Calu3 (cell line): ENCODE results near the gene COPG1. TPM values are rescaled to one million over a fixed set of nuclear protein-coding genes. Genes with fewer than 3 reads are reported as not detected.
A peak's percentile ranks its signal among the peaks of the same experiment; 100 is the strongest.
"Not testable (repeated sequence)": the region's sequence is repeated elsewhere in the genome, so short reads cannot be mapped to it uniquely, and the experiment has no call there.

Experiments
- BruUV-seq: library from RNA; stranded (reverse); fragments of 400-500 nt; replicated peaks from 2 replicates; lab custom pipeline; 2021; lab: Mats Ljungman, UMichigan
- CTCF ChIA-PET: fragments of 300-600 bp; sonication (Branson Sonifier 250); formaldehyde crosslinking; loops from one replicate; lab custom pipeline; 2022; ENCODE audit warnings: antibody characterized with exemption; lab: Charles Lee
- DNase-seq: peaks from one replicate; pipeline ENCODE4 v3.0.0; 2022
- H3K27ac Mint-ChIP-seq: one replicate; pipeline ENCODE4 v1.8.0; 2022; ENCODE audit warnings: mixed read lengths; ENCODE audit not compliant: unreplicated experiment
- H3K27me3 Mint-ChIP-seq: one replicate; pipeline ENCODE4 v1.8.0; 2022; ENCODE audit warnings: mixed read lengths; ENCODE audit not compliant: unreplicated experiment
- H3K36me3 Mint-ChIP-seq: one replicate; pipeline ENCODE4 v1.8.0; 2022; ENCODE audit warnings: mild to moderate bottlenecking, moderate library complexity, mixed read lengths; ENCODE audit not compliant: insufficient read depth, unreplicated experiment
- H3K4me1 Mint-ChIP-seq: one replicate; pipeline ENCODE4 v1.8.0; 2022; ENCODE audit warnings: mild to moderate bottlenecking, low read depth, mixed read lengths; ENCODE audit not compliant: unreplicated experiment
- H3K4me3 Mint-ChIP-seq: one replicate; pipeline ENCODE4 v1.8.0; 2022; ENCODE audit warnings: mild to moderate bottlenecking, low read depth, moderate library complexity, mixed read lengths; ENCODE audit not compliant: unreplicated experiment
- H3K9me3 Mint-ChIP-seq: one replicate; pipeline ENCODE4 v1.8.0; 2022; ENCODE audit warnings: low read depth, mixed read lengths; ENCODE audit not compliant: unreplicated experiment
- intact Hi-C: fragments of 100-400 bp; cut with micrococcal nuclease; formaldehyde crosslinking; loops from one replicate; pipeline ENCODE4 v1.10.0; 2022; ENCODE audit not compliant: unreplicated experiment
- total RNA-seq: library from RNA; stranded (reverse); gene quantifications from 2 replicates; pipeline ENCODE4 v1.2.3, GENCODE V29; 2022
- TF ChIP-seq, protein P1 (sequence below): fragments of 200-600 bp; IDR thresholded peaks from one replicate; pipeline ENCODE4 v1.8.0; 2022; ENCODE audit warnings: antibody characterized with exemption; ENCODE audit not compliant: unreplicated experiment

Gene COPG1
- total RNA-seq, 1 experiment from 2014 or later: 295 TPM

DNA sequence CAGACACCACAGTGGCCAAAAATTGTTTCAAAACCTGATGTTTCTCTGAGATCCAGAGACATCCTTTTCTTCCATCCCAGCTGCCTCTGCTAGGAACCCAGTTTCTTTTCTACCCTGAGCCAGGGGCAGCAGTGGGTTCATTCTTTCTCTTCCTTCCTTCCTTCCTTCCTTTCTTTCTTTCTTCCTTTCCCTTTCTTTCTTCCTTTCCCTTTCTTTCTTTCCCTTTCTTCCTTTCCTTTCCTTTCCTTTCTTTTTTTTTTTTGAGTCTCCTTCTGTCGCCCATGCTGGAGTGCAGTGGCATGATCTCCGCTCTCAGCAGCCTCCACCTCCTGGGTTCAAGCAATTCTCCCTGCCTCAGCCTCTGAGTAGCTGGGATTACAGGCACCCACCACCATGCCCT is 30.7 kb upstream of the COPG1 start:
- Mint-ChIP-seq H3K4me1 (no peaks in the 10 kb centered on the region), H3K27ac (no peak overlapping the region), H3K9me3 (no peaks in the 10 kb centered on the region), H3K36me3 (no peaks in the 10 kb centered on the region), H3K27me3 (peaks cover 16% of the 10 kb centered on the region), H3K4me3 (no peak overlapping the region)
- TF ChIP-seq, protein P1, sequence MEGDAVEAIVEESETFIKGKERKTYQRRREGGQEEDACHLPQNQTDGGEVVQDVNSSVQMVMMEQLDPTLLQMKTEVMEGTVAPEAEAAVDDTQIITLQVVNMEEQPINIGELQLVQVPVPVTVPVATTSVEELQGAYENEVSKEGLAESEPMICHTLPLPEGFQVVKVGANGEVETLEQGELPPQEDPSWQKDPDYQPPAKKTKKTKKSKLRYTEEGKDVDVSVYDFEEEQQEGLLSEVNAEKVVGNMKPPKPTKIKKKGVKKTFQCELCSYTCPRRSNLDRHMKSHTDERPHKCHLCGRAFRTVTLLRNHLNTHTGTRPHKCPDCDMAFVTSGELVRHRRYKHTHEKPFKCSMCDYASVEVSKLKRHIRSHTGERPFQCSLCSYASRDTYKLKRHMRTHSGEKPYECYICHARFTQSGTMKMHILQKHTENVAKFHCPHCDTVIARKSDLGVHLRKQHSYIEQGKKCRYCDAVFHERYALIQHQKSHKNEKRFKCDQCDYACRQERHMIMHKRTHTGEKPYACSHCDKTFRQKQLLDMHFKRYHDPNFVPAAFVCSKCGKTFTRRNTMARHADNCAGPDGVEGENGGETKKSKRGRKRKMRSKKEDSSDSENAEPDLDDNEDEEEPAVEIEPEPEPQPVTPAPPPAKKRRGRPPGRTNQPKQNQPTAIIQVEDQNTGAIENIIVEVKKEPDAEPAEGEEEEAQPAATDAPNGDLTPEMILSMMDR: no peak
- CTCF ChIA-PET: no interaction called here
- DNase-seq: no peak
- no TSS peak for BruUV-seq
- intact Hi-C loops: no loop called here

DNA sequence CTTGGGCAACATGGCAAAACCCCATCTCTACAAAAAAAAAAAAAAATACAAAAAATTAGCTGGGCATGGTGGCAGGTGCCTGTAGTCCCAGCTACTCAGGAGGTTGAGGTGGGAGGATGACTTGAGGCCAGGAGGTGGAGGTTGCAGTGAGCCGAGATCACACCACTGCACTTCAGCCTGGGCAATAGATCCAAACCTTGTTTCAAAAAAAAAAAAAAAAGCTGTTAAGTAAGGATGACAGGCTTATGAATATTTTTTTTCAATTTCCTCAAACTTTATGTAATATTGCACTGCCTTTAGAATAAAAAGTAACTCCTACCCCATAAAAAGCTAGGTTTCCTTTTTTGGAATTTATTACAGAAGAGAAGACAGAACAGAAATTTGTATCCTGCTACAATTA is 25.0 kb upstream of the COPG1 start:
- H3K36me3 Mint-ChIP-seq, DNase-seq, intact Hi-C loops, H3K27me3 Mint-ChIP-seq, BruUV-seq, H3K9me3 Mint-ChIP-seq, H3K4me3 Mint-ChIP-seq: not testable (repeated sequence)
- H3K27ac Mint-ChIP-seq: peak overlapping the region; percentile 54
- peaks cover 26% of the 10 kb centered on the region for H3K4me1 Mint-ChIP-seq
- CTCF ChIA-PET: interaction anchor here (0.6 to 2.3 kb wide), 17 partner anchors 8 to 245 kb away, joined by 3 to 14 read pairs (median 4); no protein-coding TSS in a partner anchor

DNA sequence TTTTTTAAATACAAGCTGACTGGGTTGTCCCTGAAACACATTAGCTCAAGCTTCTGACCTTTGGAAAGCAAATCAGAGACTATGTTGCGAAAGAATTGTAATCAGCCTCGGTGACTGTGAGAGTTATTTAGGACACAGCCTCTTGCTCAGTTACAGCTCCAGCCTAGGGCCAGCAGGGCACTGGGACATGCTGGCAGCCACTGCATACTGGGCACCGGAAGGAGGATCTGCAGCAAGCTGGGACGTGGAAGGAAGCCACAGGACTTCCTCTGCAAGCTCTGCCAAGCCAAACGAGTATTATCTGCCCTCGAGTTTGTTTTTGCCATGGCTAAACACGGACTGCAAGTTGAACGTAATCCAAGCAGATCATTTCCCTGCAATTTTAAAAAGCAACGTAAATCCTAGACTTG is 24.4 kb upstream of the COPG1 start:
- H3K36me3 Mint-ChIP-seq: peaks cover 4% of the 10 kb centered on the region
- H3K27me3 Mint-ChIP-seq: no peaks in the 10 kb centered on the region
- no TSS peak for BruUV-seq
- CTCF ChIA-PET: interaction anchor here (0.5 to 2.3 kb wide), 15 partner anchors 8 to 282 kb away, joined by 3 to 14 read pairs (median 3); no protein-coding TSS in a partner anchor
- DNase-seq: peak; percentile 66
- H3K4me1 Mint-ChIP-seq: peaks cover 32% of the 10 kb centered on the region
- peak overlapping the region; percentile 54 for H3K27ac Mint-ChIP-seq
- H3K9me3 Mint-ChIP-seq: no peaks in the 10 kb centered on the region
- no peak overlapping the region for H3K4me3 Mint-ChIP-seq
- intact Hi-C loops: no loop called here
- TF ChIP-seq, protein P1: no peak

DNA sequence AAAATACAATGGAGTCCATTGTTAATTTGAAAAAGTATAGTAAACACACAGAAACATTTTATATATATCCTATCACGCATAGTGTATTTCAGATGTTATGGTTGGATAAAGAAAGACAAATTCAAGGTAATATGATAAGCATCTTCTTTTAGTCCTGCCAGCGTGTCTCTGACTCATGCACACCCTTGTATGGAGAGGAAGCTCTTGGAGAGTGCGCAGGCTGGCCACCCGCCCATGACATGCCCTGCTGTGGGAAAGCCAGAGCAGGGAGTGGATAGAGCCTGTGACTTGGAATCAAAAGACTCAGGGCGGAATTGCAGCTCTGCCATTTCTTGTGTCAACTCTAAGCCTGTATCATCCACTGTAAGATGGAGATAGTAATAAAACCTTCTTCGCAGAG is 23.0 kb upstream of the COPG1 start:
- intact Hi-C loops: no loop called here
- H3K36me3 Mint-ChIP-seq: peaks cover 4% of the 10 kb centered on the region
- BruUV-seq: no TSS peak
- peak; percentile 48 for DNase-seq
- no peaks in the 10 kb centered on the region for H3K27me3 Mint-ChIP-seq
- H3K4me3 Mint-ChIP-seq: no peak overlapping the region
- no peak overlapping the region for H3K27ac Mint-ChIP-seq
- TF ChIP-seq, protein P1: no peak
- H3K9me3 Mint-ChIP-seq: no peaks in the 10 kb centered on the region
- peaks cover 39% of the 10 kb centered on the region for H3K4me1 Mint-ChIP-seq
- CTCF ChIA-PET: no interaction called here

DNA sequence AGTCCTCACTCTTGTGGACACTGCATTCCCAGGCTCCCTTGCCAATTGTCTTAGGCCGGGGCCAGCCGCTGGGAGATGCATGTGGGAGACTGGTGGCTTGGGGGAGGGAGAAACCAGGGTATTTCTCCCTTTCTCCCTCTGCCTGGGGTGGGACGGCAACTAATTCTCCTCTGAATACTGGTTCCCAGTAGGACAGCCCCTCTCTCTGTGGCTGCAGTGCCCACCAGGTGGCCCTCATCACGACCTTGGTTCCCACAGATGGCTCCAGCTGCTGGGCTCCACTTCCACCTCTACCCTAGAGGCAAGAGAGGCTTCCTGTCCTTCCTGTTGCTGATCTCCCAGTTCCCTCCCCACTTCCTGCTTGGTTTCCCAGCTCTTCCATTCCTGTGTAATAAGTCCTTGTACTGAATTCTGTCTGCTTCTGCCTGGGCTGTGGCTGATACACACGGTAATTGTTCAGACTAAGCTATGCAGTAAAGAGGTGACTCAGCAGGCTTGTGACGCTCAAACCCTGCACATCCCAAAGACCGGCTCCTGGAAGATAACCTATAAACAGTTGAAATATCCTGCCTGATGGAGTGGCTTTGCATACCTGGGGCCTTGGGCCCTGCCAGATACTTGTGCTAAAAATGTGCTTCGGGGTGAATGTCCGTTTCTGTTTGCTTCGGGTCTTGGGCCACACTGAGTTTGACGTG is 20.4 kb upstream of the COPG1 start:
- intact Hi-C loops: no loop called here
- H3K4me1 Mint-ChIP-seq: peaks cover 39% of the 10 kb centered on the region
- H3K36me3 Mint-ChIP-seq: peaks cover 4% of the 10 kb centered on the region
- TF ChIP-seq, protein P1: no peak
- H3K4me3 Mint-ChIP-seq: no peak overlapping the region
- BruUV-seq: no TSS peak
- peak overlapping the region; percentile 19 for H3K27ac Mint-ChIP-seq
- no peaks in the 10 kb centered on the region for H3K9me3 Mint-ChIP-seq
- CTCF ChIA-PET: no interaction called here
- H3K27me3 Mint-ChIP-seq: no peaks in the 10 kb centered on the region
- no peak for DNase-seq
